ENCODE data around the gene KRTAP1-3.
"Not testable (repeated sequence)": the region's sequence is repeated elsewhere in the genome, so short reads cannot be mapped to it uniquely, and the experiment has no call there.

Gene KRTAP1-3

DNA sequence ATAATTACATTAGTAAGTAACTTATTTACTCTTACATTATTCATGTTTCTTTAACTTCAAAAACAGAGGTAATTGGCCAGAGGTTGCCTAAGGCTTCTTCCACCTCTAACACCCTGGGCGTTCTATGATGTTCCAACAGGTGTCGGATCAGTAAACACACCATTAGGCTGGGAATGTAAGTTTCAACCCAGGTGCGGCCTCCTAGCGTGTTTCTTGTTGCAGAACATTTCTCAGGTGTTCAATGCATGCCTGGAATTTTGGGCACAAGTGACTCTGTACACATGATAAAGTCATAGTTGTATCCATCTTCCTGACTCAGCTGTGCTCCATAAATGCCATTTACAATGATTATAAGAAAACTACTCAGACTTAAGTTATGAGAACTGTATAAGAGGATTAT lies 19.4 kb upstream of the KRTAP1-3 start:
- DNase-seq: no peak

DNA sequence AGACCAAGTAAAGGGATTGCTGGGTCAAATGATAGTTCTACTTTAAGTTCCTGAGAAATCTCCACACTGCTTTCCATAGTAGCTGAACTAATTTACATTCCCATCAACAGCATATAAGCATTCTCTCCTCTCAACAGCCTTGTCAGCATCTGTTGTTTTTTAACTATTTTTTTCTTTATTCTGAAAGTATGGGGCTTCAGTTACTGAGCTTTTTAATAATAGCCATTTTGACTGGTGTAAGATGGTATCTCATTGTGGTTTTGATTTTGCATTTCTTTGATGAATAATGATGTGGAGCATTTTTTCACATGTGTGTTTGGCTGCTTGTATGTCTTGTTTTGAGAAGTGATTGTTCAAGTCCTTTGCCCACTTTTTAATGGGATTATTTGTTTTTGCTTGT lies 17.9 kb upstream of the KRTAP1-3 start:
- no peak for DNase-seq

DNA sequence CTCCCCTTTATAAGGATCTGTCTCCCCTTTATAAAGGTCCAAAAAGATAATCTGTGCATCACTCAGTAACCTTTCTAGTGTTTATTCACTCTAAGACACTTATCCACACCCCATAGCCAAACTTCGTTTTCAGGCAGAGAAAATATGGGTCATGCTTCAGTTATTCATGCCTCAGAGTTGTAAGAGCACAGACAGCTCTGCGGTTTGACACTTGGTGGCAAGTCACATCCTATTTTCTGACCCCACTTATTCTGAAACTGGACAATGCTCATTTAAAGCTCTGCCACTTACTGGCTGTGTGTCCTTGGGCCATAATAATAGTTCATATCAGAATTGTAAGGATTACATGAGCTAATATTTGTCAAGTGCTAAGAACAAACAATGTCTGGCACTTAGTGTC lies 14.4 kb upstream of the KRTAP1-3 start:
- DNase-seq: no peak

DNA sequence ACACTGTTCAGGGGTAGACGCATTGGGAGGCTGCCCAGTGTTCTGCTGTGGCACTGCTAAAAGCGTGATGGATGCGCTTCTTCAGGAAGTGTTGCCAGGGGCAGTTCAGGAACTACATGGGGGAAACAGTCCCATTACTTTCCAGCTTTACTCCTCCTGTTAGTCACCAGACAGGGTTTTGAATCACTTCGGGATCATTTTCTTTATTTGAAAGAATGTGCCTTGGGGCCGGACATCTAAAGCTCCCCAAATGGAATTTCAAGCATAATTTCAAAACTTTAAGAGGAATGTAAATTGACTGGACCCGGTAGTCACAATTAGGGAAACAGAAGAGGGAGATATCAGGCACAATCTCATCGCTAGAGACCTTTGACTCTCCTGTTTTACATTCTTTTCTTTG lies 13.8 kb upstream of the KRTAP1-3 start:
- DNase-seq: no peak

DNA sequence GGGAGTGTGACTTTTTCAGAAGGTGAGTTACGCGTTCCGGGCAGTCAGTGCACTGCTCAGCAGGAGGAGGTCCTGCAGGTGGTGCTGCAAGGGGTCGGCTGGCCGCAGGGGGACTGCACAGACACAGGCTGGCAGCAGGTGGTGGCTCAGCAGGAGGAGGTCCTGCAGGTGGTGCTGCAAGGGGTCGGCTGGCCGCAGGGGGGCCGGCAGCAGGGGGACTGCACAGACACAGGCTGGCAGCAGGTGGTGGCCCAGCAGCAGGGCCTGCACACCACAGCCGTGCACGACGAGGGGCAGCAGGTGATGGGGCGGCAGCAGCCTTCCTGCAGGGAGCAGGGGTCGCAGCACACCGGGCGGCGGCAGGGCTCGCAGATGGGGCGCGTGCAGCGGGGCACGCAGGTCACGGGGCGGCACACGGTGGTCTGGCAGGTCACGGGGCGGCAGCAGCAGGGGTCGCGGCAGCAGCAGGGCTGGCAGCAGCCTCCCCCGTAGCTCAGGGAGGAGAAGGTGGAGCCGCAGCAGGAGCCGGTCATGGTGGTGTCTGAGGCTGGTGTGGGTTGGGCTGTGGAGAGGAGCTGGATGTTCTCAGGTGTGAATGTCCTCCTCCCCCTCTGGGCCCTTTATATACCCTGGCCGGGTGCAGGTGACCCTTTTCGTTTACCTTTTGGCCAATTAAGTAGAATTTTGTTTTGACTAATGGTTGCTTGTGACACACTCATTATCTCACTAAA lies 12.2 kb upstream of the KRTAP1-3 start, which contains the start of gene KRTAP2-1:
TSS of gene KRTAP2-1 (minus strand) at position 582 of the 731 bp plus-strand sequence. CDS start at position 533, 49 bp downstream.
- not testable (repeated sequence) for DNase-seq

DNA sequence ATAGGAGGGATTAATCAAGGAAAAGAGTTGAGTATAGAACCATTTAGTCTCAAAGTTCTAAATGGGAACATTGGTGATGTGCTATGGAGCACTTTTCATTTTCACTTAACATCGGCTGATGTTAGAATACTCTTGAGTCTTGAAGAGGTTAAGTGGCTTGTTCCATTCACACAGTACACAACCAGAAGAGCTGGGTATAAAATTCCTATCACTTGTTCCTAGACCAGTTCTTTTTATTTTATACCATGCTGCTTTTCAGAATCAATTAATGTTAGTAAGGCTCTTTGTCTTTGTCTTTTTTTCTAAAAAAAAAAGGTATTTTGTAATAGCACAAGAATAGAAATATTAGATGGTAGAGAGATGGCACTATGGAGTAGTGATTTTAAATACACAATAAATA lies 8.3 kb upstream of the KRTAP1-3 start:
- no peak for DNase-seq

DNA sequence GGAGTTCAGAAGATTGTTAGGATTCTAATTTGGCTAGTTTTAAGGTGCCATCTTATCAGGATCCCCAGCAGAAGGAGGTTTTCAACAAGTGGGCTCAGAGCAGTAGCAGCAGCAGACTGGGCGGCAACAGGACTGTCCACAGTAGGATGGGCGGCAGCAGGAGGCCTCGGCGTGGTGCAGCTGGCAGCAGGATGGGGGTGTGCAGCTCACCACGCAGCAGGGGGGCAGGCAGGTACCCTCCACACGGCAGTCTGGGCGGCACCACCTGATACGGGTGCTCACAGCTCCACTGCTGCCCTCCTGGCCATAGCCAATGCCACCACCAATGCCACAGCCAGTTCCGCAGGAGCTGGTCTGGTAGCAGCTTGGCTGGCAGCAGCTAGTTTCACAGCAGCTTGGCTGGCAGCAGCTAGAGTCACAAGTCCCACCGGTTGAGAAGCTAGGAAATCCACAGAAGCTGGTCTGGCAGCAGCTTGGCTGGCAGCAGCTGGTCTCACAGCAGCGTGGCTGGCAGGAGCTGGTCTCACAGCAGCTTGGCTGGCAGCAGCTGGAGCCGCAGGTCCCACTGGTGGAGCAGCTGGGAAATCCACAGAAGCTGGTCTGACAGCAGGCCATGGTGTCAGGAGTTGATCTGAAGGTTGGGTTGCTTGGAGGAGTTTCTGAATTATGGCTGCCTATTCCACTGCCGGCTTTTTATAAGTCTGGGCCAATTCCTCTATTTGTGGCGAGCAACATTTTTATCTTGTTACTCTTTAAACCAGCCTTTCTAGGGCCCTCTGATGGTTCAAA lies 6.3 kb upstream of the KRTAP1-3 start, which contains the start of gene KRTAP1-1:
TSS of gene KRTAP1-1 (minus strand) at position 668 of the 789 bp plus-strand sequence. CDS start at position 615, 53 bp downstream.
- peak in 2 of 3 experiments; percentile 53 to 78 for DNase-seq

DNA sequence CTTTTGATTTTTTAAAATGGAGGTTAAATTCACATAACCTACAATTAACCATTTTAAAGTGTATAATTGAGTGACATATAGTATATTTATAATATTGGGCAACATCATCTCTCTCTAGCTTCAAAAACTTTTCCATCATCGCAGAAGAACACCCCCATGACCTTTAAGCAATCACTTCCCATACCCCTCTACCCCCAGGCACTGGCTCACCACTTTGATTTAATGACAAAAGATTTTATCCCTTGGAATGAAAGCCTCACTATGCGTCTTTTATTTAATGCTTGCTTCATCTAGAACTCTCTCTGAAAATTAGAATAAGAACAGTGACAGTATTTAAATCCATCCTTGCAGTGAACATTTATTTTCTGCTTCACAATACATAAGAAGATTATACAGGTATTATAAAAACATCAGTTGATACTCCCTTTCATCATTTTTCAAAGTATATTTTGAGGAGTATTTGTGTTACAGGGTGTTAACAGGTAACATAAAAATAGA lies 3.2 kb upstream of the KRTAP1-3 start:
- no peak for DNase-seq

DNA sequence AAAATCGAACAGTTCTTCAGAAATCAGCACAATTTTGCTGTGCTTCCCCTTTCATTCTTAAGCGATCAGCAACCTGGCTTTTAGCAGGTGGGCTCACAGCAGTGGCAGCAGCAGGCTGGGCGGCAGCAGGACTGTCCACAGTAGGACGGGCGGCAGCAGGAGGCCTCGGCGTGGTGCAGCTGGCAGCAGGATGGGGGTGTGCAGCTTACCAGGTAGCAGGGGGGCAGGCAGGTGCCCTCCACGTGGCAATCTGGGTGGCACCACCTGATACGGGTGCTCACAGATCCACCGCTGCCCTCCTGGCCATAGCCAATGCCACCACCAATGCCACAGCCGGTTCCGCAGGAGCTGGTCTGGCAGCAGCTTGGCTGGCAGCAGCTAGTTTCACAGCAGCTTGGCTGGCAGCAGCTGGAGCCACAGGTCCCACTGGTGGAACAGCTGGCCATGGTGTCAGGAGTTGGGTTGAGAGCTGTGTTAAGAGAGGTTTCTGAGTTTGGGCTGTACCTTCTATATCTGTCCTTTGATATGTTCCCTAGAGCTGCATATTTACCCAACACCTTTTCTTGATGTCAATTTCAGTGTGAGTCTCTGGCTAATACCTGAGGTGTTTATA lies 4.9 kb downstream of the KRTAP1-3 start, which contains the start of gene KRTAP1-4:
TSS of gene KRTAP1-4 (minus strand) at position 563 of the 613 bp plus-strand sequence. CDS start at position 446, 117 bp downstream.
- peak in 1 of 3 experiments; percentile 25 for DNase-seq

DNA sequence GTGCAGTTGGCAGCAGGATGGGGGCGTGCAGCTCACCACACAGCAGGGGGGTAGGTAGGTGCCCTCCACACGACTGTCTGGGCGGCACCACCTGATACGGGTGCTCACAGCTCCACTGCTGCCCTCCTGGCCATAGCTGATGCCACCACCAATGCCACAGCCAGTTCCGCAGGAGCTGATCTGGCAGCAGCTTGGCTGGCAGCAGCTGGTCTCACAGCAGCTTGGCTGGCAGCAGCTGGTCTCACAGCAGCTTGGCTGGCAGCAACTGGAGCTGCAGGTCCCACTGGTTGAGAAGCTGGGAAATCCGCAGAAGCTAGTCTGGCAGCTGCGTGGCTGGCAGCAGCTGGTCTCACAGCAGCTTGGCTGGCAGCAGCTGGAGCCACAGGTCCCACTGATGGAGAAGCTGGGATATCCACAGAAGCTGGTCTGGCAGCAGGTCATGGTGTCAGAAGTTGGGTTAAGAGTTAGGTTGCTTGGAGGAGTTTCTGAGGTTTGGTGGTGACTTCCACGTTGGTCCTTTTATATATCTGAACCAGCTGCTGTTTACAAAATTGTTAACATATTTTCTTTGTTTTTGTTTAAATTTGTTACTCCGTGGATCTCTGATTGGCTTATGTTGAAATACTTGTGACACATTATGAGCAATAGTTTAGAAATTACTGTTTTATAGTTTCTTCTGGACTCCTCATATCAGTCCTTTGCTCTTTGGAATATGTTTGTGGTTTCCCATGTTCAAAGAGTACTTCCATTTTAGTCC lies 7.8 kb downstream of the KRTAP1-3 start, which contains the start of gene KRTAP1-5:
TSS of gene KRTAP1-5 (minus strand) at position 494 of the 757 bp plus-strand sequence. CDS start at position 441, 53 bp downstream.
- peak in 1 of 3 experiments; percentile 3 for DNase-seq

DNA sequence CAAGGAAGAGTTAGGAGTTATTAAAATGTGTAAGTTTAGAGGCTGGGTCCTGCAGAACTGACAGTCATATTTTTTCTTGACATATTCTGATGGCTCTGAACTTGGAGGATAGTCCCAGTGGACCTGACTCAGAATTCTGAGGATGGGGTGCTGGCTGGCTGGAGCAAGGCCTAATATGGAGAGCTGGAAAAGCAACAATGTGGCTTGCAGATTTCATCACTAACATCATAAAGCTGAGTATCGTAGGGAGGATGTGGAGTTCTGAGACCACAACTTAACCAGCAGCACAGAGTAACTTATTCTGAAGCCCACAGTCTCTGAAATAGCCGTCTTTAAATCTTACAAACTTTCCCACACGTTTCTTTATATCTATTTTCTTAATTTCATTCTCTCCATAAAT lies 10.0 kb downstream of the KRTAP1-3 start:
- DNase-seq: no peak

DNA sequence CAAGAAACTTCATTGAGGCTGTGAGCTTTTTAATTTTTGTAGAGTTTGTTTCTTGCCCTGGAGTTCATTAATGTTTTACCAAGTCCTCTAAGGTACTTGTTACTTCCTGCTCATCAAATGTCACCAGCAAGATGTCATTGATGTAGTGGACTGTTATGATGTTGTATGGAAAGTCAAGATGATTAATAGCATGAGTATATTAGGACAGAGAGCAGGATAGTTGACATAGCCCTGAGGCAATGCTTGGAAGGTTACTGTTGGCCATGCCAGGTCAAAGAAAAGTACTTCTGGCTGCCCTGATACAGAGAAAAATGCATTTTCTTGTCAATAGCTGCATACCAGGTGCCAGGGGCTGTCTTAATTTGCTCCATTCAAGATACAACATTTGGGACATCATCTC lies 14.3 kb downstream of the KRTAP1-3 start:
- DNase-seq: peak in 1 of 3 experiments; percentile 19

DNA sequence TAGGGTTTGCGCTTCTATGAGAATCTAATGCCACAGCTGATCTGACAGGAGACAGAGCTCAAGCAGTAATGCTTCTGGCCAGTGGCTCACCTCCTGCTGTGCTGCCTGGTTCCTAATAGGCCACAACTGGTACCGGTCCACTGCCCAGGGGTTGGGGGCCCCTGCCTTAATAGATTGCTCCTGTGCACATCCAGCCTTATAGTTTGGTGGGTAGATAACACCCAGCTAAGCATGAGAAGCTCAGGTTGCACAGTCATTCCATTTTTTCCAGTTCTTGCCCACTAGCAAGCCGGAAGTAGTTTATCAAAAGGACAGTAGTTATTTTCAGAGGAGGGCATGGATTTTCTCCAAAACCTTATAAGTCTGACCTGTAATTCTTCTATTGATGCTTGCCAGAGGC lies 15.3 kb downstream of the KRTAP1-3 start:
- no peak for DNase-seq

DNA sequence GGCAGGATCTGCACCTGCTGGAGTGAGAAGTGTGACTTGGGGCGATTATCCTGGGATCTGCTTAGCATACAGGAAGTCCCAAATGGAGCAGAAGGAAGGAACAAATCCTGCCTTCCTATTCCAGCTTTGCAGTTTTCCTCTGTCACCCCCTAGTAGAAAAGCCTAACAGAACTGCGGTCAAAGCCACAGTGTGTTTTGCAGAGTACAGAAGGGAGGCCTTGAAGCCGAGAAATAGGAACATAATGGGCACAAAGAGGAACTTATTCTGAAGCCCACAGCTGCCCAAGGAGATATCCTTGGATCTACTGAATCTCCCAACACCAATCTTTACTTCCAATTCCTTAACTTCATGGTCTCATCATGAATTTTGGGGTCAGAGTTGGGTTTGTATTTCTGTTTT lies 16.1 kb downstream of the KRTAP1-3 start:
- no peak for DNase-seq

DNA sequence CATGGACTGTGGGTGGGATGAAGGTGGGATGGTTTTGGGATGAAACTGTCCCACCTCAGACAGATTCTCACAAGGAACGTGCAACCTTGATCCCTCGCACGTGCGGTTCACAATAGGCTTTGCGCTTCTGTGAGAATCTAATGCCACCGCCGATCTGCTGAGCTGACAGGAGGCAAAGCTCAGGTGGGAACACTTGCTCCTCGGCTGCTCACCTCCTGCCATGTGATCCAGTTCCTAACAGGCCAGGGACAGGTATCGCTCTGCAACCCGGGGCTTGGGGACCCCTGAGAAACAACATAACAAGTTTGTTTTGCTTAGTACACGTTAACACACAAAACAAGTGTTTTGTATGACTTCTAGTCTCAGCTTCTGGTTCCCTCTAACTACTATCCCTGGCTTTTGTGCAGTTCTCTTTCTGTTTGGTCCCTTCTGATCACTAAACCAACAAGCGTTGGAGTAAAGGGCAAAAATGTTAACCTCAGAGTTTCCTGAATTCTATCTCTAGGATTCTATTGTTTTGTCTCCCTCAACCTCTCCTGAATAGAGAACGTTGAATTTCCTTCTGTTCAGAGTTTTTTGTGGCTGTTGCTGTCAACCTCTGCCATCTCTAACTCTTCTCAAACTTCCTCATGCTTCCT lies 18.0 kb downstream of the KRTAP1-3 start:
- DNase-seq: no peak

DNA sequence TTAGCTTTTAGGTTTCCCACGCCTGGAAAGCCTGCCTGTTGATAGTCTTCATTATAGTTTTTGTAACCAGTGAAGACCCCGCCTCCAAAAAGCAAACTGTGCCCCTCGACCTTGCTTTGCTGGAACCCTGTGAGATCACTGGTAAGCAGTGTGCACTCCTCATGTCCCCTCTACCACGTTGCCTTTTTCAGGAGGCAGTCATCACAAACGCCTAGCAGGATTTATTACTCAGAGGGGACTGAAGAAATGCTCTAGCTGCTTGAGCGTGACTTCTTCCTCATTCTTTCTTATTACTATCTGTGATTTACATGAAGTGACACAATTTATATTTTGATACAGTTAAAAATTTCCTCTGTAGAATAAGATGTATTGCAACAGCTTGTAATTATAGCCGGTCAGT lies 19.2 kb downstream of the KRTAP1-3 start:
- no peak for DNase-seq

DNA sequence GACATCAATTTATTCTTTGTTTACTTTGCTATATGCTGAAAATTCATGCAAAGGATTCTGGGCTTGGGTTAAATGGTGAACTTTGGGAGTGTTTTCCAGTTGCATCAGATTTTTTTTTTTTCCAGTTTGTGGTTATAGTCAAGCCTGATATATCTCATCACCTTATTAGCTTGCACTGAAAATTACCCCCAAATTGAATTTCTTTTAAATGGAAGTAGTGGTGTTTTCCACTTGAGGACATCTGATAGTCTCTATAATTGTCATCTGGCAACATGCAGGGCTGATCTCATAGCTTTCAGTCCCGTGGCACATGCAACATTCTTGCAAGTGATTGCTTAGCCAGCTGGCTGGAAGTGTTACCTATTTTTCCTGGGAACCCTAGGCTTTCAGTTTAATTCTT lies 21.1 kb downstream of the KRTAP1-3 start:
- peak in 1 of 3 experiments; percentile 36 for DNase-seq

DNA sequence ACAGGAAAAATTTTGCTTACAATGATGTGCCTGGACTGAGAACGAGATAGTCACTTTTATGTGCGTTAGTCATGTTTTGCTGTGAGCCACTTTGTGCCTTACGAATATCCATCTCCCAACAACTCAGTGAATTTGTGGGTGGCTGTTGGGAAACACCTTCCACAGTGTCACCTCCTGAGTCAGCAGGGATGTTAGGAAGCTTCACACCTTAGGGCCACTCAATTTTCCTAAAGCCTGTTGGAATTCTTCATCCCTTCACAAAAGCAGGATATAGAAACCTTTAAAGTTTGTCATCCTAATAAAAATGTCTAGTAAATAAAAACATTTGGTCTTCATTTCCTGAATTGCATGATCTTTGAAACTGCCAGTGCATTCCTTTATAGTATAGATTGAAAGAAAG lies 21.5 kb downstream of the KRTAP1-3 start:
- no peak for DNase-seq

DNA sequence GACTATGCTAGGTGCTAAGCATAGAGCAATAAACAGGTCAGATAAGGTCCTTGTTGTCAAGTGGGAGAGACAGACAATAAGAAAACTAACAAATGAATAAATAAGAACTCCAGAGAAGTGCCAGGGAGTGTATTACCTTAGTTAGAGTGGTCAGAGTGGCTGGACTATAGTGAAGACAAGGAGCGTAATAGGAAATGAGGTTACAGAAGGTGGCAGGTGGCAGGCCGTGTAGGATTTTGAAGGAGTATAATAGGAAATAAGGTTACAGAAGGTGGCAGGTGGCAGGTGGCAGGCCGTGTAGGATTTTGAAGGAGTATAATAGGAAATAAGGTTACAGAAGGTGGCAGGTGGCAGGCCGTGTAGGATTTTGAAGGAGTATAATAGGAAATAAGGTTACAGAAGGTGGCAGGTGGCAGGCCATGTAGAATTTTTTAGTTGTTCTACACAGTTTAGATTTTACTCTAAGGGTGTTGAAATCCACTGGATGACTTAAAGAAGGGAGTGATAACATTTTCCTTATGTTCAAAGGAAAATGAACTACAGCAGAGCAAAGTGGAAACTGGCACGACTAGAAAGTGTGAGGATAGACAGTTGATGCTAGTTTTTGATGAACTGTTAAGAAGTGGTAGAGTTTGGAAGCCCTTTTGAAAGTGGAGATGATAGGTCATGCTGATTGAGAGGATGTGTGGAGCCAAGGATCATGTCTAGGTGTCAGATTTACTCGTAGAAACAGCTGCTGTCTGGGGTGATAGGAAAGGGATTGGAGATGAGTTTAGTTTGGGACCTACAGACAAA lies 22.2 kb downstream of the KRTAP1-3 start:
- peak in 1 of 3 experiments; percentile 32 for DNase-seq

DNA sequence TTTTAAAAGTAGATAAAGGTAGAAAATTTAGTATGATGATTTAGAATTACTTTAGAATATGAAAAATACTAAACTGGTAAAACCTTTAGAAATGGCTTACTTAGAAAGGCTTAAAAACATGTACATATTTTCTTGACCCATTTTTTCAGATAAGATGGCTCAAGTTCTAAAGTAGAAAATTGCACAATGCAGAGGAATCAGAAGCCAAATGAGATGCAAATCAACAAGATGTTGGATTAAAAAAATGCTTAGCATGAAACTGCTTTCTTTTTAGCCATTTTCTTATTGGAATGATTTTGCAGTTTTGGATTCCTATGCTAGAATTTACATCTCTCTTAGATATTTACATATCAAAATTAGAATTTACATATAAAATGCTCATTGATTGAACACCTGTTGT lies 24.2 kb downstream of the KRTAP1-3 start:
- no peak for DNase-seq

DNA sequence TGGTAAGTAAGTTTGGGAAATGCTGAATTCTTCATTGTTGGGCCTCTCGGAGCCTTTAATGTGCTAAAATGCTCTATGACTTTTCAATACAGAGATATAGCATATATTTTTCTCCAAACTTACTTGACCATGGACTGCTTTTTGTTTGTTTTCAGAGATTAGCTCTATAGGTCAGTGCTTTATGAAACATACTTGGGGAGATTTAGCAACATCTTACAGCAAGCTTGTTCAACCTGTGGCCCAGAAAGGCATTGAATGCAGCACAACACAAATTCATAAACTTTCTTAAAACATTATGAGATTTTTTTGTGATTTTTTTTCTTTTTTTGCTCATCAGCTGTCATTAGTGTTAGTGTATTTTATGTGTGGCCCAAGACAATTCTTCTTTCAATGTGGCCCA lies 24.7 kb downstream of the KRTAP1-3 start:
- DNase-seq: no peak
